Thymus (tissue), 2 donors: Measurements from ENCODE around the gene DNTTIP2. TPM values are rescaled to one million over a fixed set of nuclear protein-coding genes. Genes with fewer than 3 reads are reported as not detected.

Experiments used
- polyA plus RNA-seq: library from polyadenylated mRNA; stranded (reverse); fragments of 200-250 nt; gene quantifications from one replicate; pipeline ENCODE4 v1.2.3, GENCODE V29; 2013
- total RNA-seq: library from RNA; stranded (reverse); fragments of 120-200 nt; gene quantifications from one replicate; pipeline ENCODE4 v1.2.4, GENCODE V29; 2013
- donor health status: healthy.

The DNTTIP2 gene
- total and polyA plus RNA-seq, 2 donors, result 52.5 to 80.6 TPM

Other genes starting within 250 kb of the DNTTIP2 start
- 7.9 TPM for gene BCAR3, start 197.4 kb downstream of the DNTTIP2 start, total RNA-seq
- gene BCAR3, start 197.4 kb downstream of the DNTTIP2 start, polyA plus RNA-seq, result 10.5 TPM
- 3.9 TPM for gene GCLM, start 30.2 kb upstream of the DNTTIP2 start, total RNA-seq
- 8.2 TPM for gene GCLM, start 30.2 kb upstream of the DNTTIP2 start, polyA plus RNA-seq
- 0.24 TPM for gene ABCA4, start 241.9 kb upstream of the DNTTIP2 start, total RNA-seq
- gene ABCA4, start 241.9 kb upstream of the DNTTIP2 start, polyA plus RNA-seq, result 2.0 TPM